ENCODE data around the gene CMSS1. TPM values are rescaled to one million over a fixed set of nuclear protein-coding genes. Genes with fewer than 3 reads are reported as not detected.

Gene CMSS1
- total and polyA plus RNA-seq, 2 of the 13 experiments (the other 11 are each of a cell fraction or from before 2014, with no cell fraction given), result 6.4 to 48.7 TPM

- CTCF ChIA-PET (ENCODE audit: low intra/inter-chr PET ratio, low total read pairs), result no interaction called here
- in situ Hi-C loops (cut with HindIII; ENCODE audit: extremely low pct_ligation_motif_present, low pct_unique_long_range_greater_than_20kb), result no loop called here
- H2AFZ ChIP-seq (ENCODE audit: low read length), result no peak overlapping the region
- H3K79me2 ChIP-seq (ENCODE audit: insufficient read depth, low read length), result no peaks in the 10 kb centered on the region
- H3K9ac ChIP-seq (ENCODE audit: insufficient read depth, low read depth, low read length), result no peak overlapping the region
- intact Hi-C loops (cut with micrococcal nuclease; ENCODE audit: unreplicated experiment), result loop anchor here (10.0 kb wide), 1 partner anchor 309 kb away; no protein-coding TSS in a partner anchor
- no peaks in the 10 kb centered on the region for H3K36me3 ChIP-seq (replicated peaks in 1 of 2; ENCODE audit: control insufficient read depth in 1 of 2, insufficient read depth in 2 of 2, low read length in 2 of 2)
- H3K27ac ChIP-seq (ENCODE audit: extremely low read length, insufficient read depth, low read length), result no peak overlapping the region
- no peak overlapping the region for H3K4me2 ChIP-seq (ENCODE audit: low read depth, low read length)
- no peaks in the 10 kb centered on the region for H3K27me3 ChIP-seq (ENCODE audit: control insufficient read depth in 1 of 2, insufficient read depth in 2 of 2, low read length in 2 of 2)
- no peaks in the 10 kb centered on the region for H4K20me1 ChIP-seq (ENCODE audit: insufficient read depth, low read length)
- DNase-seq (ENCODE audit: low spot score), result no peak
- no peak for FAIRE-seq
- POLR2A ChIA-PET, result interaction anchor here (0.7 to 1.0 kb wide), 2 partner anchors 70 to 103 kb away, joined by 3 read pairs; no protein-coding TSS in a partner anchor
- ATAC-seq, result peak; percentile 43
- peaks cover 54% of the 10 kb centered on the region for H3K4me1 ChIP-seq (ENCODE audit: insufficient read depth, low read length)
- H3K9me3 ChIP-seq (ENCODE audit: low read length), result no peaks in the 10 kb centered on the region
- 79% methylated on average over 5 of the region's 5 CpGs for WGBS (ENCODE audit: low lambda C conversion rate)
- TF ChIP-seq RXRB (CRISPR knock-in tag; IDR thresholded peaks at IDR 0.05; ENCODE audit: borderline replicate concordance) (no peak), KAT8 (CRISPR knock-in tag; IDR thresholded peaks at IDR 0.05) (no peak), TCF7L2 (IDR thresholded peaks at IDR 0.05; ENCODE audit: low read depth, low read length) (no peak), FOXK1 (CRISPR knock-in tag; IDR thresholded peaks at IDR 0.05; ENCODE audit: borderline replicate concordance, low read depth) (no peak), ZNF557 (CRISPR knock-in tag; IDR thresholded peaks at IDR 0.05) (no peak), STAT5B (CRISPR knock-in tag; IDR thresholded peaks at IDR 0.05) (no peak), ZNF556 (CRISPR knock-in tag; IDR thresholded peaks at IDR 0.05; ENCODE audit: borderline replicate concordance) (no peak), ZNF629 (CRISPR knock-in tag; conservative IDR thresholded peaks at IDR 0.05) (peak; percentile 65), HNRNPH1 (optimal IDR thresholded peaks at IDR 0.05; ENCODE audit: low read depth, low read length) (no peak), HNF4A (CRISPR knock-in tag; IDR thresholded peaks at IDR 0.05) (0 out of 2 replicates have a peak, but pooled peaks have one; percentile 27), MEIS1 (CRISPR knock-in tag; IDR thresholded peaks at IDR 0.05; ENCODE audit: borderline replicate concordance) (no peak), CENPT (CRISPR knock-in tag; IDR thresholded peaks at IDR 0.05; ENCODE audit: low read depth) (no peak), AFF4 (CRISPR knock-in tag; IDR thresholded peaks at IDR 0.05) (no peak), ZFYVE20 (CRISPR knock-in tag; IDR thresholded peaks at IDR 0.05; ENCODE audit: borderline replicate concordance, low read depth) (no peak), BCL6 (CRISPR knock-in tag; IDR thresholded peaks at IDR 0.05) (peak; percentile 74)
- H3K4me3 ChIP-seq (replicated peaks in 1 of 3; ENCODE audit: insufficient read depth in 1 of 3, low read depth in 2 of 3, low read length in 3 of 3), result no peak overlapping the region
- BruUV-seq (replicated peaks), result no TSS peak
Observed at GRCh38 chr3:99945328-99945995, 127.8 kb downstream of the CMSS1 start.

Measured in HepG2 (cell line).